Stimulated activated naive CD8-positive, alpha-beta T cell treated with anti-CD3 and anti-CD28 coated beads, Interleukin-15, Interleukin-2, amounts not matched to agents 100 U/mL and 50 U/mL, for 24 hours (primary cell): Measurements from ENCODE around the gene BIRC3.
"Not testable (repeated sequence)": the region's sequence is repeated elsewhere in the genome, so short reads cannot be mapped to it uniquely, and the experiment has no call there.

ENCODE experiments used
- ATAC-seq: fragments of 150-1000 bp; cut with Tn5 transposase; one replicate; pipeline ENCODE4 v1.10.0; 2021
- DNase-seq: peaks from one replicate; pipeline ENCODE4 v3.0.0; 2021

The BIRC3 gene

DNA sequence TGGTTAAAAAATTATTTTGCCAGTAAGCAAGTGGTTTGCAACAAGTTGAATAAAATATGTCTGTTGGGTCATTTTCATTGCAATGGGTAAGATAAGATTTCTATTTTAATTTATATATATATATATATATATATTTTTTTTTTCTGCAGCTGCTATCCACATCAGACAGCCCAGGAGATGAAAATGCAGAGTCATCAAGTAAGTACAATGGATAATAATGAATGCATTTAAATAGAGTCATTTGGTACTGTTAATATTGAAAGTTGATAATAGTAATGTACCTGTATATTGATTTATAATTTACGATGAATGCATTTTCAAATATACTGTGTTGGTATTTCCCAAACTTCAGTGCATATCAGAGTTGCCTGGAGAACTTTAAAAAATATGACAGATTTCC lies 11.5 kb downstream of the BIRC3 start:
- ATAC-seq = no peak

DNA sequence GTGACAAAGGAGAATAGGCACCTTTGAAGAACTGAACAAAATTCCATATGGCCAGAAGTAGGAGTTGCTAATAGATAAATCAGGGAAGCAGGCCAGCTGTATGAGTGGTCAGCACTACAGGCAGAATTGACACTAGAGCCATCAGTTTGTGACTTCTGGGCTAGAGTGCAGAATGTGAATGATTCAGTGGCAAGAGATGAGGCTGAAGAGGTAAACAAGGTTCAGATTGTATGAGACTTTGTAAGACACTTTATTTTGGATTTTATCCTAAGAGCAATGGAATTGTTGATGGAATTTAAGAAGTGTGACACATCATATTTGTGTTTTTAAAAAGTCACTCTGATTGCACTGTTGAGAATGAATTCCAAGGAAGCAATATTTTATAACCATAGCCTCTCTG lies 12.9 kb downstream of the BIRC3 start:
- ATAC-seq (no peak), DNase-seq (no peak)

More for the DNA sequence above, 11.5 kb downstream of the BIRC3 start:
- DNase-seq = no peak

- DNase-seq (no peak), ATAC-seq (no peak)
Observed at GRCh38 chr11:102331341-102331740, 14.1 kb downstream of the BIRC3 start.

DNA sequence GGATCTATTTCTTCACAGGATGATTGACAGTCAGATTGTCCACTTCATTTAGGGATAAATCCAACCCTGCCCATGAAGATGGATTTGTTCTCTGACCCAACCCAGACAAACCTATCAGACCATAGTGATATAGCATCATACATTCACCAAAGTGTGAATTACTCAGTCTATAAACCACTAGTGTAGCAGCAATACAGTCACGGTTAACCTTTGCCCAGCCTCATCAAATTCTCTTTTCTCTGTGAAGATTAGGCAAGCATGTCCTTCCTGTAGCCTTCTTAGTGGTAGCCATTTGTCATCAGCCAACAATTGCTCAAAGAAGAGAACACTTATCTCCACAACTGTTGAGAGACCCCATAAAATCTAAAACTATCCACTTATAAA lies 15.3 kb downstream of the BIRC3 start:
- ATAC-seq (peak; percentile 82), DNase-seq (no peak)

DNA sequence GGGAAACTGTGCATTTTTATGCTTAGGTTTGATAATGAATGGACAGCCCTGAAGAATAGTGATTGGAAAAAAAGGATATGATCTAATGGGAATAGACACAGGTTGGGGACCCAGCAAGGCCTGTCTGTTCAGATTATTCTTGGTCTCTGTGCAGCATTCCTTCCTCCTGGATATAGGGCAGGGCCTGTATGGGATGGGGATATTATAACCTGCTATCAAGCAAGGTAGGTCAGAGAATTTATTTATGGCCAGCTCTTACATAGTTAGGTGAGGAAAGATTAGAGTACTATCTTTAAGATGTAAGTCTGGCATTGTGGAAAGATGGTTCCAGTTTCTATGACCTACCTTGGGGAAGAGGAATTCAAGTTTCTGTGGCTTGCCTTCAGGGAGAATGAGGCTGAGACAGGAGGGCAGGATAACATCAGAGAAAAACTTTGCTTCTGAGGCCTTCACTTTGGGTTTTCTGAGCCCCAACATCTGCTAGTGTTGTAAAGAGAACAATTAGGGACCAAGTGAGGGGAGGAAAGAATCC lies 21.3 kb downstream of the BIRC3 start:
- DNase-seq (no peak), ATAC-seq (no peak)

GRCh38 chr11:102341311-102341710 lies 24.0 kb downstream of the BIRC3 start:
- DNase-seq, ATAC-seq: not testable (repeated sequence)

GRCh38 chr11:102341844-102342318 lies 24.6 kb downstream of the BIRC3 start:
- peak; percentile 58 for ATAC-seq
- DNase-seq = peak; percentile 76

- DNase-seq = no peak
- no peak for ATAC-seq
Observed at GRCh38 chr11:102343809-102344208, 26.5 kb downstream of the BIRC3 start.

GRCh38 chr11:102345904-102346303 lies 28.6 kb downstream of the BIRC3 start:
- no peak for ATAC-seq
- DNase-seq = peak; percentile 28

DNA sequence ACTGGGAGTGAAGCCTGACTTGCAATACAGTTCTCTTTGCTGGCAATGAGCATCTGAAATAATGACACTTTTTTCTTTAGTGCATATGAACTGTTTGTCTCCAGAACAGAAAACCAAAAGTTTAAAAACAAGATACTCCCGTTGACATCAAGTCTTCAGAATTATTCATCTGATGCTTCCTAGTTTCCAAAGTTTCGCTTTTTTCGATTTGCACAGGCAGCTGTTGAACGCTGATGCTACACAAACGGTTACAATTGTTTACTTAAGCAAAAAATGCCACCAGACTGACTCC lies 29.1 kb downstream of the BIRC3 start:
- DNase-seq (no peak), ATAC-seq (no peak)

- peak; percentile 94 for ATAC-seq
Observed at GRCh38 chr11:102346748-102347461, 29.6 kb downstream of the BIRC3 start, which contains the start of gene BIRC2. Gene BIRC2 (plus strand): TSS chr11:102347214. CDS start chr11:102349855, 2,641 bp downstream.

GRCh38 chr11:102347462-102348370 lies 30.4 kb downstream of the BIRC3 start:
- DNase-seq = peak; percentile 18

More at GRCh38 chr11:102346748-102347461, 29.6 kb downstream of the BIRC3 start, which contains the start of gene BIRC2:
- peak; percentile 99 for DNase-seq

GRCh38 chr11:102357116-102357515 lies 39.8 kb downstream of the BIRC3 start:
- no peak for ATAC-seq
- DNase-seq = no peak

More at GRCh38 chr11:102347462-102348370, 30.4 kb downstream of the BIRC3 start:
- ATAC-seq = no peak

DNA sequence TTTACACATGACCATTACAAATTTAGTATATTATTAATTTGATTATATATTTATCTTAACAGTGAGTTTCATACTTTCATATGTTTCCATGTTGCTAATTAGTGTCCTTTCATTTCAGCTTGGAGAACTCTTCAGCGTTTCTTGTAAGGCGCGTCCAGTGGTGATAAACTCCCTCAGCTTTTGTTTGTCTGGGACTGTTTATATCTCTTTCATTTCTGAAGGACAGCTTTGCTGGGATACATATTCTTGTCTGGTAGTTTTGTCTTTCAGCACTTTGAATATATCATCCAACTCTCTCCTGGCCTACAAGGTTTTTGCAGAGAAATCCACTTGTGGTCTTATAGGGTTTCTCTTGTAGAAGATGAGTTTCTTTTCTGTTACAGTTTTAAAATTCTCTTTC lies 42.1 kb downstream of the BIRC3 start:
- DNase-seq = no peak

DNA sequence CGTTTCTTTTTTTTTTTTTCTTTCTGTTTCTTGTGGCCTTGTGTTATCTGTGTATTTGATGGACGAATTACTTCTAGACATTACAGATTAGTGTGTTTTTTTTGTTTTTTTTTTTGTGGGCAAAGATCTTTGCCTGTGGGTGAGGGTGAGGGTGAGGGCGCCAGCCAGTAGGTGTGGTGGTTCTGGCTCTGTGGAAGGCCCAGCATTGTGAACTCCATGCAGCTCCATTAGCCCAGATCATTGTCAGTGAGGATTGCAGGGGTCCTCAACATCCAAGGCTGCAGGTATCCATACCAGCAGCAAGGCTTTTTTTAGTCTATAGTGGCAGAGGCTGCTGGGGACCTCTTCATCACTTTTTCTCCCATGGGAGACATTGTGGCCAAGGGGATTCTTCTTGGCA lies 43.4 kb downstream of the BIRC3 start:
- ATAC-seq (no peak), DNase-seq (no peak)

More for the DNA sequence above, 42.1 kb downstream of the BIRC3 start:
- ATAC-seq = no peak

DNA sequence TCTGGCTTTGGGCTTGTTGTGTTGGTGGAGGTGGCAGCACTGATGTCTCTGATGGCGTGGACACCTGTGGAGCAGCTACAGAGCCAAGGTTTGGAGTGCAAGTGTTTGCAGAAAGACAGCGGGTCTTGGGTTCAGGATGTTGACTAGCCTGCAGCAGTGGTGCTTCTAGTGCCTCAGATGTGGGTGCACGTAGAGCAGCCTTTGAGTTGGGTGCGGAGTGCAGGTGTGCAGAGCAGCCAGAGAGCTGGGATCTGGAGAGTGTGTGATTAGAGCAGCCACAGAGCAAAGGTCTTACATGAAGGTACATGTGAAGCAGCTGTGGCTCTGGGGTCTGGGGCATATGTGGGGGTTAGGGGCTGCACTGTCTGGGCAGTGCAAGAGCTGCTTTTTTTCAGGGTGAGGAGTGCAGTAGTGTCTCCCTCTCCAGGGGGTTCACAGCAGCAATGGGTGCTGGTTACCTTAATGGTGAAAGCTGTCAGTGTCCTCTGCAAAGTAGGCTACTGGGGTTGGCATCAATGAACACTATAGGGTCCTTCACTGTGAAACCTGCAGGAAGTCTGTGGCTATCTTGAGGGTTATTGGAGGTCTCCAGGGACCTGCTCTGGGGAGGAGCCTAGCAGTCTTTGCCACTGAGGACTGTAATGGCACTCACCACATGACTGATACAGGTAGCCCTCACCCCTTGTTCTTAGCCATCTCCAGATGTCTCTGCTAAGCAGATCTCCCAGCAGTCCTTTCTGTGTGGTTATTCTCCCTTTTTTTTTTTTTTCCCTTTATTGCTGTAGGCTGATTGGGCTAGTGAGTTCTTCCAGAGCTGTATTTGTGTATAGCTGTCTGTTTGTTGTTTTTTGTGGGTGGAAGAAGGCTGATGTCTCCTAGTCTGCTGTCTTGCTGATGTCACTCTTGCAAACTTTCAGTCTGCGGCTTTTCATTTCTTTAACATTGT lies 44.1 kb downstream of the BIRC3 start:
- peak; percentile 73 for ATAC-seq
- no peak for DNase-seq

GRCh38 chr11:102364991-102365390 lies 47.7 kb downstream of the BIRC3 start:
- no peak for ATAC-seq
- DNase-seq = no peak

- DNase-seq (no peak), ATAC-seq (no peak)
Observed at GRCh38 chr11:102367364-102367763, 50.1 kb downstream of the BIRC3 start.

DNA sequence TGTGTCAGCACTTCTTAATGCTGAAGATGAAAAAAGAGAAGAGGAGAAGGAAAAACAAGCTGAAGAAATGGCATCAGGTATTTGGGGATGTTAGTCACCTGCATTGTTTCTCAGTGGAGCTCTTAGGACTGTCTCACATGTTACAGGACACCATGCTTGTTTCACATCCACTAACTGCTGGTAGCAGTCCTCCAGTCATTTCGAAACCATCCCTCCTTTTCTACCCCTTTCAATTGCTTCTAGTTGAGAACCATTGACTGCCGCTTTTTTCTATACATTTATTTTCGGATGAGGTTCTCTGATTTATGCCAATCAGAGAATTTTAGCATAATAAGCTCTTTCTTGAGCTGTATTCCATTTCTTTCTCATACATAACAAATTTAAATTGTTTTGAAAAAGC lies 51.2 kb downstream of the BIRC3 start:
- DNase-seq = no peak
- peak; percentile 78 for ATAC-seq

GRCh38 chr11:102374633-102375424 lies 57.5 kb downstream of the BIRC3 start:
- ATAC-seq, DNase-seq: not testable (repeated sequence)
